Measurements from ENCODE around the gene FRMD3. TPM values are rescaled to one million over a fixed set of nuclear protein-coding genes. Genes with fewer than 3 reads are reported as not detected.

The FRMD3 gene
- total RNA-seq, 4 donors from 2014 or later, result 6.1 to 47.1 (median 11.5) TPM

- no peak for DNase-seq (ENCODE audit: low spot score)
- no peak for TF ChIP-seq CTCF (IDR thresholded peaks at IDR 0.05)
- no peak for ATAC-seq (ENCODE audit: low FRiP score)
These were observed 25.6 kb downstream of the FRMD3 start for GRCh38 chr9:83512621-83513020.

- ATAC-seq (ENCODE audit: low FRiP score) (no peak), DNase-seq (ENCODE audit: low spot score) (no peak)
- TF ChIP-seq CTCF (IDR thresholded peaks at IDR 0.05), result no peak
These were observed 27.1 kb downstream of the FRMD3 start for GRCh38 chr9:83511051-83511450.

GRCh38 chr9:83509402-83509801 is 28.8 kb downstream of the FRMD3 start:
- ATAC-seq (ENCODE audit: low FRiP score) (no peak), DNase-seq (ENCODE audit: low spot score) (no peak)
- no peak for TF ChIP-seq CTCF (IDR thresholded peaks at IDR 0.05)

- TF ChIP-seq CTCF (IDR thresholded peaks at IDR 0.05), result no peak
- DNase-seq (ENCODE audit: low spot score) (no peak), ATAC-seq (ENCODE audit: low FRiP score) (no peak)
These were observed 30.1 kb downstream of the FRMD3 start for GRCh38 chr9:83508067-83508466.

- DNase-seq (ENCODE audit: low spot score), result no peak
- ATAC-seq (ENCODE audit: low FRiP score), result no peak
These were observed 32.9 kb downstream of the FRMD3 start for GRCh38 chr9:83505282-83505681.

GRCh38 chr9:83503866-83504265 is 34.3 kb downstream of the FRMD3 start:
- no peak for TF ChIP-seq CTCF (IDR thresholded peaks at IDR 0.05)
- ATAC-seq (ENCODE audit: low FRiP score) (no peak), DNase-seq (ENCODE audit: low spot score) (no peak)

More at GRCh38 chr9:83505282-83505681, 32.9 kb downstream of the FRMD3 start:
- TF ChIP-seq CTCF (IDR thresholded peaks at IDR 0.05), result no peak

GRCh38 chr9:83501565-83501964 is 36.6 kb downstream of the FRMD3 start:
- TF ChIP-seq CTCF (IDR thresholded peaks at IDR 0.05), result no peak
- DNase-seq (ENCODE audit: low spot score), result no peak
- ATAC-seq (ENCODE audit: low FRiP score), result no peak

Data from omental fat pad (tissue), 4 donors.